Measurements from ENCODE around the gene IFI27L2.

DNA sequence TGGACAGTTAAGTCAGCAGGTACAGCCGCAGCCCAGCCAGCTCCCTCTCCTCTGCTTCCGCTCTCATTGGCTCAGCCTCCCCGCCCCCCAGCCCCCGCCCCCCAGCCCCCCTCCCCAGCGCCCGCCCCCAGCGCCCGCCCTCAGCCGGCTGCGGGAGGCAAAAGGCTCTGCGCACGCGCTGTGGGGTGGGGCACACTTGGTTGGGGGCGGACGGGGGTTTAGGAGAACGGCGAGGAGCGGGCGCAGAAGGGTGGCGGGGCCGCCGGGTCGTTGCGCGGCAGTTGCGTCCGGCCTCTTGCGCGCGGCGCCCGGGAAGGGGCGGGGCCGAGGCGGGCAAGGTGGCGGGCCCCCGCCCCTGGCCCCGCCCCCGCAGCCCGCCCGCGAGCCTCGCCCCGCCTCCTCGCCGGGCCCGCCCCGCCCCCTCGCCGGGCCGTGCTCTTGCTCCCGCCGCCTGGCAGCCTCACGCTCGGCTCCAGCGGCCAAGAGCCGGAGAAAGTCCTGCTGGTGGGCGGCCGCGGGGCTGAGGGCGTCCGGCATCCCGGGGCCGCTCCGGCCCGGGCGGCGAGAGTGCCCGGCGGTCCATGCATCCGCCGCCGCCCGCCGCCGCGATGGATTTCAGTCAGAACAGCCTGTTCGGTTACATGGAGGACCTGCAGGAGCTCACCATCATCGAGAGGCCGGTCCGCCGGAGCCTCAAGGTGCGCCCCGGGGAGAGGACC, 44.6 kb upstream of the IFI27L2 start, which contains the start of gene PPP4R4:
- no peak for TF ChIP-seq CTCF (conservative IDR thresholded peaks at IDR 0.05; ENCODE audit: low read depth in 2 of 2)
- TF ChIP-seq EZH2 (IDR thresholded peaks at IDR 0.05; ENCODE audit: low read depth, unreplicated experiment) = no peak
- TF ChIP-seq EZH2phosphoT487 (IDR thresholded peaks at IDR 0.05; ENCODE audit: unreplicated experiment) = no peak
